Esophagus squamous epithelium (tissue), 5 donors: ENCODE results near the gene CD83. TPM values are rescaled to one million over a fixed set of nuclear protein-coding genes. Genes with fewer than 3 reads are reported as not detected.

Experiments used
- DNase-seq: peaks from one replicate; lab custom pipeline; 2025; lab: John Stamatoyannopoulos, UW
- H3K27ac ChIP-seq, 4 donors: fragments of 200-600 bp; sonication (generic); one replicate each; pipeline ENCODE4 v1.5.1; 2016 to 2019; ENCODE audit warnings: mild to moderate bottlenecking in 1 of 4
- H3K27me3 ChIP-seq, 4 donors: fragments of 200-600 bp; sonication (generic); 1 replicate in 3 of 4; 2 replicates in 1 of 4; pipeline versions ENCODE4 v1.5.1 to v1.6.0; 2017 to 2021; ENCODE audit warnings: antibody characterized with exemption in 1 of 4
- H3K36me3 ChIP-seq, 3 donors: fragments of 200-600 bp; sonication (generic); one replicate each; pipeline ENCODE4 v1.5.1; 2016 to 2019
- H3K4me1 ChIP-seq, 3 donors: fragments of 200-600 bp; sonication (generic); one replicate each; pipeline ENCODE4 v1.5.1; 2017 to 2019
- H3K4me3 ChIP-seq, 4 donors: fragments of 200-600 bp; sonication (generic); 1 replicate in 3 of 4; 2 replicates in 1 of 4; pipeline ENCODE4 v1.5.1; 2016 to 2019; ENCODE audit warnings: mild to moderate bottlenecking in 2 of 4, moderate library complexity in 1 of 4
- H3K9me3 ChIP-seq, 3 donors: fragments of 200-600 bp; sonication (generic); one replicate each; pipeline ENCODE4 v1.5.1; 2016 to 2019
- CTCF ChIP-seq, 6 experiments: fragments of 450-650 bp in 4 of 6; fragments of 200-600 bp in 2 of 6; sonication (generic) in 2 of 6; IDR thresholded peaks; one replicate each; pipeline ENCODE4 v1.5.1; 2016 to 2019; ENCODE audit warnings: antibody characterized with exemption in 6 of 6, mild to moderate bottlenecking in 4 of 6, moderate library complexity in 4 of 6
- POLR2A ChIP-seq, 4 donors: fragments of 450-650 bp; IDR thresholded peaks; one replicate each; pipeline ENCODE4 v1.6.1; 2017; ENCODE audit warnings: antibody characterized with exemption in 4 of 4, mild to moderate bottlenecking in 4 of 4, moderate library complexity in 3 of 4
- WGBS, 2 donors: methylation state at CpG; one replicate each; pipeline ENCODE4 v1.1.5; 2018; 5-methylcytosine and 5-hydroxymethylcytosine counted together
- intact Hi-C: fragments of 100-400 bp; cut with DNase I; formaldehyde crosslinking; loops from one replicate; pipeline ENCODE4 v1.15.0; 2022
- total RNA-seq, 4 donors: library from RNA; depleted of rRNA; stranded (reverse); fragments of >200 nt; gene quantifications; one replicate each; pipeline ENCODE4 v1.1.0, GENCODE V29; 2016
- donor health status: DM: yes; HTN: yes; CAD: no.

The CD83 gene
- total RNA-seq, 4 donors from 2014 or later = 0.56 to 2.8 (median 1.1) TPM

- no peaks in the 10 kb centered on the region for H3K9me3 ChIP-seq
- intact Hi-C loops = no loop called here
- TF ChIP-seq CTCF (IDR thresholded peaks at IDR 0.05) = no peak
- no peak for TF ChIP-seq POLR2A (IDR thresholded peaks at IDR 0.05)
- no peak overlapping the region for H3K4me3 ChIP-seq
- no peaks in the 10 kb centered on the region for H3K36me3 ChIP-seq
- DNase-seq = no peak
- no peak overlapping the region for H3K27ac ChIP-seq
- WGBS, 2 donors = 71 to 74% methylated on average over 3 of the region's 3 CpGs
- no peaks in the 10 kb centered on the region for H3K27me3 ChIP-seq
- peaks cover 4 to 32% (median 9%) of the 10 kb centered on the region in 3 donors for H3K4me1 ChIP-seq
Observed at GRCh38 chr6:14083751-14084150, 33.8 kb upstream of the CD83 start.

GRCh38 chr6:14084388-14084787, 33.2 kb upstream of the CD83 start:
- TF ChIP-seq POLR2A (IDR thresholded peaks at IDR 0.05) (no peak), CTCF (IDR thresholded peaks at IDR 0.05) (no peak)
- Histone ChIP-seq H3K27ac (no peak overlapping the region), H3K4me1 (peaks cover under 1 to 26% (median 4%) of the 10 kb centered on the region in 3 donors), H3K9me3 (no peaks in the 10 kb centered on the region), H3K27me3 (no peaks in the 10 kb centered on the region), H3K4me3 (no peak overlapping the region), H3K36me3 (no peaks in the 10 kb centered on the region)
- intact Hi-C loops = no loop called here
- DNase-seq = no peak
- 88 to 98% methylated on average over 9 to 10 of the region's 11 CpGs for WGBS, 2 donors

GRCh38 chr6:14085176-14085787, 32.3 kb upstream of the CD83 start:
- TF ChIP-seq CTCF (IDR thresholded peaks at IDR 0.05) = no peak
- no peak for TF ChIP-seq POLR2A (IDR thresholded peaks at IDR 0.05)
- Histone ChIP-seq H3K4me1 (peaks cover 0 to 19% (median 2%) of the 10 kb centered on the region in 3 donors), H3K36me3 (no peaks in the 10 kb centered on the region), H3K9me3 (no peaks in the 10 kb centered on the region), H3K4me3 (no peak overlapping the region), H3K27me3 (no peaks in the 10 kb centered on the region), H3K27ac (peak overlapping the region in 1 of 4 donors; percentile 44)
- WGBS, 2 donors = 70 to 75% methylated on average over 5 of the region's 5 CpGs
- intact Hi-C loops = no loop called here
- no peak for DNase-seq

- no peak overlapping the region for H3K4me3 ChIP-seq
- intact Hi-C loops = no loop called here
- DNase-seq = no peak
- TF ChIP-seq CTCF (IDR thresholded peaks at IDR 0.05) (no peak), POLR2A (IDR thresholded peaks at IDR 0.05) (no peak)
- no peaks in the 10 kb centered on the region for H3K36me3 ChIP-seq
- WGBS, 2 donors = 18 to 56% methylated on average over 1 of the region's 1 CpG
- H3K27ac ChIP-seq = no peak overlapping the region
- peaks cover 0 to 9% (median 0%) of the 10 kb centered on the region in 4 donors for H3K27me3 ChIP-seq
- peaks cover 0 to 19% (median 2%) of the 10 kb centered on the region in 3 donors for H3K4me1 ChIP-seq
- no peaks in the 10 kb centered on the region for H3K9me3 ChIP-seq
Observed at GRCh38 chr6:14086701-14087100, 30.9 kb upstream of the CD83 start.

- intact Hi-C loops = no loop called here
- no peaks in the 10 kb centered on the region for H3K36me3 ChIP-seq
- H3K27me3 ChIP-seq = peaks cover 0 to 9% (median 0%) of the 10 kb centered on the region in 4 donors
- no peaks in the 10 kb centered on the region for H3K9me3 ChIP-seq
- TF ChIP-seq CTCF (IDR thresholded peaks at IDR 0.05) (no peak), POLR2A (IDR thresholded peaks at IDR 0.05) (no peak)
- WGBS, 2 donors = 33 to 38% methylated on average over 3 to 4 of the region's 4 CpGs
- H3K27ac ChIP-seq = no peak overlapping the region
- DNase-seq = no peak
- no peak overlapping the region for H3K4me3 ChIP-seq
- H3K4me1 ChIP-seq = peaks cover 3 to 27% (median 4%) of the 10 kb centered on the region in 3 donors
Observed at GRCh38 chr6:14088600-14089192, 28.9 kb upstream of the CD83 start.
